Lung microvascular endothelial cell (primary cell): Measurements from ENCODE around the gene DNAJB6. TPM values are rescaled to one million over a fixed set of nuclear protein-coding genes. Genes with fewer than 3 reads are reported as not detected.
A peak's percentile ranks its signal among the peaks of the same experiment; 100 is the strongest.

Experiments used
- DNase-seq, 2 donors: peaks; one replicate each; pipeline versions ENCODE4 v3.0.0 to v3.0.0-alpha.2; 2010; ENCODE audit warnings: low read depth in 2 of 2
- total RNA-seq: library from RNA; depleted of rRNA; stranded (reverse); fragments of >200 nt; gene quantifications from 2 replicates; pipeline ENCODE4 v1.2.1, GENCODE V29; 2014

DNAJB6 gene
- total RNA-seq, 1 donor from 2014 or later, result 100 TPM

GRCh38 chr7:157408258-157409101, 71.7 kb downstream of the DNAJB6 start:
- DNase-seq, result no peak

GRCh38 chr7:157409149-157409752, 72.4 kb downstream of the DNAJB6 start:
- no peak for DNase-seq

DNA sequence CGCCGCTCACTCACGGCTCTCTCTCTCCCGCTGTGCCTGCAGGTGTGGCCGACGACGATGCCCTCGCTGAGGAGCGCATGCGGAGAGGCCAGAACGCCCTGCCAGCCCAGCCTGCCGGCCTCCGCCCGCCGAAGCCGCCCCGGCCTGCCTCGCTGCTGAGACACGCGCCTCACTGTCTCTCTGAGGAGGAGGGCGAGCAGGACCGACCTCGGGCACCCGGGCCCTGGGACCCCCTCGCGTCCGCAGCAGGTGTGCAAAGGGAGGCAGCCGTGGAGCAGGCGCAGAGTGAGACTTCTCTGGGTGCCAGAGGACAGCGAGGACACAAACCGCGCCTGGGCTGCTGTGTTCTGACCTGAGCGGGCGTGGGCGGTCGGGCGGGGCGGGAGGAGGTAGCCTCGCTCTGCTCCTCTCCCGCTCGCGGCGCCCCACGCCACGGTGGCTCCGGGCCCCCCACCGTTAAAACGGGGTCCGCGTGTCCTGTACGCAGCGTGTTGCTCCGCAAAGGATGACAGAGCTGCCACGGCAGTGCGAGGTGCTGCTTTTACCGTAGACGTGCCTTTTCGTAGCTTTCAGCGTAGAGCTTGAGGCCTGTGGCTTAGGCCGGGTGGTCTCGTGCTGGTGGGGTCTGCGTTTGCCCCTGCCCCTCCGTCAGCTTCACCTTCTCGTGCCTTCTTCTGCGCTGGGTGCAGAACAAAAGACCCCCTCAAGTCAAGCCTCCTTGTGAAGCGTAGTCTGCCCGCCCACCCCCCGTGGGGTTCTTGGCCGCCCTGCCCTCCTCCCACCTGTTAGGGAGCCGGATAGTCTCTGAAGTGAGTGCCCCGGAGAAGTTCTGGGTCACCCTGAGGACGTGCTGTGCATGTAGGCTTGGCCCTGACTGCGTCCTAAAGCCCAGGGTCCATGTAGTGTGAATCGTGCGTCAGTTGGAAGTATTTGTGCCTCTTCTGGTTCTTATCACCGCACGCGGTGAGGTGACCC, 73.2 kb downstream of the DNAJB6 start:
- no peak for DNase-seq

DNA sequence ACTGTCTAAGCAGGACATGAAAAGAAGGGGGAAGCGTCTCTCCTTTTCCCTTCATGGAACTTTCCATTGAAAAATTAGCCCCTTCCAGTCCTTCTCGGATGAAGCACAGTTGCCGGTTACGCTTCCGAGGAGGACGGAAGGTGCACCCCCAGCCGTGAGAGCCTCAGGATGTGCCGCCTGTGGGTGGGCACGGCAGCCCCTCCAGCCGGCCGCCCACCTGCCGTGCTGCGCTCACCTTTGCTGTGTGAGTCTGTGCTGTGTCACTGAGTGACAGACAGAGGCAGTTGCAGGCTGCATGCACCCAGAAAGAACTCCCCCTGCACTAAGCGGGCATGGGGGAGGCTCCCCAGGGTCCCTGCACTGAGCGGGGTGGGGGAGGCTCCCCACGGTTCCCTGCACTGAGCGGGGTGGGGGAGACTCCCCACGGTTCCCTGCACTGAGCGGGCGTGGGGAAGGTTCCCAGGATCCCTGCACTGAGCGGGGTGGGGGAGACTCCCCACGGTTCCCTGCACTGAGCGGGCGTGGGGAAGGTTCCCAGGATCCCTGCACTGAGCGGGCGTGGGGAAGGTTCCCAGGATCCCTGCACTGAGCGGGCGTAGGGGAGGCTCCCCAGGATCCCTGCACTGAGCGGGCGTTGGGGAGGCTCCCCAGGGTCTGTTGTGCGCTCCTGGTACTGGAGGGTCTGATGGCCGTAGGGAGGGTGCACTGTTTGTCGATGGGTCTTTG, 74.2 kb downstream of the DNAJB6 start:
- no peak for DNase-seq

DNA sequence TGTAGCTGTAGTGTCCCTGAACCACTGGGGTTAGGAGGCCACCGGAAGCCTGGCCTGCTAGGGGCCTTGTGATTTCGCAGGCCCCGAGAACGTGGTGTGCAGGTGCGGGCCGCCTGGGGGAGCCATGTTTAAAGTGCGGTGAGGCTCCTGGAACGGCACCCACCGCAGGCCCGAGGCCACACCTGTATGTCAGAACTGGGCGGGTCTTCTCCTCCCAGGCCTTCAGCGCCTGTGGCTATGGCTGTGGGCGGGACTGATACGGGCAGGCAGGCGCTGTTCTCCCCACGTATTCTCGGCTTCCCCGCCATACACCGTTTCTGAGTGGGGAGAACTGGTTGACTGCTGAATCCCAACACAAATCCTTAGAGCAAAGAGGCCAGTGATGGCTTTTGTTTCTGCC, 74.8 kb downstream of the DNAJB6 start:
- no peak for DNase-seq

GRCh38 chr7:157412021-157412443, 75.2 kb downstream of the DNAJB6 start:
- peak in 1 of 2 donors; percentile 54 for DNase-seq

- DNase-seq, result no peak
These were observed 75.8 kb downstream of the DNAJB6 start for GRCh38 chr7:157412491-157413180.

DNA sequence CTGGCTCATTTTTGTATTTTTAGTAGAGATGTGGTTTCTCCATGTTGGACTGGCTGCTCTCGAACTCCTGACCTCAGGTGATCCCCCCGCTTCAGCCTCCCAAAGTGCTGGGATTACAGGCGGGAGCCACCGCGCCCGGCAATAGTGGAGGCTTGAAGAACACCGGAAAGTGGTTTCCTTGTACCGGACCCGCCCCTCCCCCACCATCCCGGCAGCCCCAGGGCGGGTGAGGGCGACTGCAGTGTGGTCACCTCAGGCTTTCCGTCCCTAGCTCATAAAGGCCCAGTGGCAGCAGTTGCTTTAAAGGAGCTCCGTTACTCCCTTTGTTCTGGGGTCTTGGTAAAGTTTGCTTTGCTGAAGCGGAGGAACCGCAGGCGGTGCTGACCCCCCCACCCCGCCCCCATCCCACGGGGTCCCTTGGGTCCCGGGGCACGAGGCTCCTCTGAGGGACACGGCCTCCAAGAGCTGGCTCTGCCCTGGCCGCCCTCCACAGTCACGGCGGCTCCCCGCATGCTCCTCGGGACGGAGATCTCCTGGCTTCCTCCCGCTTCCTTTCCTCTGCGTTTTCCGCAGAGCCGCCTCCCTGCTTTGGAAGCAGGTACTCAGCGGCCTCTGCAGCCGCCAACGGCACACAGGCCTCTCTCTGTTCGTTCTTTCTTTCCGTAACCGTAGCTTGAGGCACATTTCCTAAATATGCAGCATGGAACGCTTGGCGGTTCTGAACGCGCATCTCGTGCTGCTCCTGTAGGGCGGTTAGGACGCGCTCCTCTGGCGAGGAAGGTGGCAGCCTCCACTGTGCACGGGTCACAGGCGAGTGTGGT, 77.3 kb downstream of the DNAJB6 start:
- no peak for DNase-seq

DNA sequence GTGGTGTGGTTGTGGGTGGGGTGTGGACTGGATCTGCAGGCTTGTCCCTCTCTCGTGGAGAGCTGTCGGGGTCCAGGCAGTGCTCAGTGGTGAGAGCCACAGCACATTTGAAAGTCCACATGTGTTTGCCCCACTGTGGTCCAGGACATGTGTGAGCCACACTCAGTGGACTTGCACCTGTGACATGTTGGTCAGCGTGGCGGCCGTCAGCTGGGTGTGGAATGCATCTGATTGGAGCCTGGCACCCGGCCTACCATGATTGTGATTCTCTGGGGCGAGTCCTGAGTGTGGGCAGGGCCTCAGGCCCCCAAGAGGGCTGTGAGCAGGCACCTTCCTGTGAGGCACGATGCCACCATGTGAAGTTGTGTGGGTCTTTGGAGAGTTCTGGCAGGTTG, 77.9 kb downstream of the DNAJB6 start:
- DNase-seq, result no peak

DNA sequence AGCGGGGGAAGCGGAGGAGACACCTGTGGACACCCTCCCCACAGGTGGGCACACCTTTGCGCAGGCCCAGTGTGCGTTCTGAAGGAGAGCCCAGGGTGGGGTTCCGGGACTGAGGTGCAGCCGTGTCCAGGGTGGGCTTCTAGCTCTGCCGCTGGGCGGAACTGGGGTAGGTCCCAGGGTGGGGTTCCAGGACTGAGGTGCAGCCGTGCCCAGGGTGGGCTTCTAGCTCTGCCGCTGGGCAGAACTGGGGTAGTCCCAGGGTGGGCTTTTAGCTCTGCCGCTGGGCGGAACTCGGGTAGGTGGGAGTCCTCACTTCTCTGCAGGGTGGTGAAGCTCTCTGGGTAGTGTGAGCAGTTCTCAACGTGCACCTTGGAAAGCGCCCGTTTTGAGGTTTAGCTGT, 78.7 kb downstream of the DNAJB6 start:
- DNase-seq, result no peak

DNA sequence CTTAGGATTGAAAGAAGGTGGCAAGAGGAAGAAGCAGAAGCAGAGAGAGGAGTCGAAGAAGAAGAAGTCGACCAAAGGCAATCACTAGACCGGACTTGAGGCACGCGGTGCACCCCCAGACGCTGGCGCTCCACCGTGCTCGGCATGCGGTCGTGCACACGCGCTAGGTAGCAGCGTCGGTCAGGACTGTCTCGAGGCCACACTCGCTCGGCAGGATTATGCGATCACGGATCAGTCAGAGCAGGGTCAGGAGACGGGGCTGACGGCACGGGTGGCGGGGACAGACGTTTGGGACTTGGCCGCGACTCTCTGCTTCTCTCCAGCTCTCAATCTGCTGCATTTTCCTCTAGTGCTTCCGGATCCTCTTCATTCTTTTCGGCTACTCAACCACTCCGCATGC, 79.2 kb downstream of the DNAJB6 start:
- no peak for DNase-seq

- no peak for DNase-seq
These were observed 81.6 kb downstream of the DNAJB6 start for GRCh38 chr7:157418204-157419034.

GRCh38 chr7:157419035-157419293, 82.2 kb downstream of the DNAJB6 start:
- DNase-seq, result no peak

DNA sequence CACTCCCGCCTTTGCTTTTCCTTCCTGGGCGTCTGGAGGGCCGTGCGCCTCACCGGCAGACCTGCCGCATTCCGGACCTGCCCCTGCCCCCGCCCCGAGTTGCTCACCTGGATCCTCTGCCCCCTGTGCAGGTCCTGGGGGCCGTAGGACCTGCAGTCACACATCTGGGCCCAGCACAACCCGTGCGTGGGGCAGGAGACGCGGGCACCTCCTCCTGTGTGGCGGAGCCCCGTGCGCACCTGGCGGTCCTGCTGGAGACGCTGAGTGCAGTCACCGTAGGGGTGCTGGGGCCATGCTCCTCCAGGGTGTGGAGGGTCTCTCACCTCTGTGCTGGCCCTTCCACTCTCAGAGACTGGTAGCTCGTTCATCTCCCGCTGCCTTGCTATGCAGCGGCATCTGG, 85.5 kb downstream of the DNAJB6 start:
- DNase-seq, result no peak

DNA sequence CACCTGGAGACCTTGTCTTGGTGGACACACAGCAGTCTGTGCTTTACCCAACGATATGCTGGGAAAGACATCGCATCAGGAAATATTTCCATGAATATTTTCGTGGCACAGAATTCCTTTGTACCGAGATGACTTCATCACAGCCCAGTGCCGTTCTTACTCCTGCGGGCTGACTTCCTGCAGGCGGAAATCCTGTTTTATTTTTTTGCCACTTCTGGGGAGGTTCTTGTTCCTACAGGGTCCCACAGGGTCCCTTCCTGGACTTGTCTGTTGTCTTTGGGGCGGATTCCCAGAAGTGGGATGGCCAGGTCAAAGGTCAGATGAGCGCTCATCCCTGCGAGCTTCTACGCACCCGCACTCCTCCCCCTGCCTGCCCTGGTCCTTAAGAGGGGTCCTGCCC, 86.5 kb downstream of the DNAJB6 start:
- peak; percentile 55 to 77 for DNase-seq

DNA sequence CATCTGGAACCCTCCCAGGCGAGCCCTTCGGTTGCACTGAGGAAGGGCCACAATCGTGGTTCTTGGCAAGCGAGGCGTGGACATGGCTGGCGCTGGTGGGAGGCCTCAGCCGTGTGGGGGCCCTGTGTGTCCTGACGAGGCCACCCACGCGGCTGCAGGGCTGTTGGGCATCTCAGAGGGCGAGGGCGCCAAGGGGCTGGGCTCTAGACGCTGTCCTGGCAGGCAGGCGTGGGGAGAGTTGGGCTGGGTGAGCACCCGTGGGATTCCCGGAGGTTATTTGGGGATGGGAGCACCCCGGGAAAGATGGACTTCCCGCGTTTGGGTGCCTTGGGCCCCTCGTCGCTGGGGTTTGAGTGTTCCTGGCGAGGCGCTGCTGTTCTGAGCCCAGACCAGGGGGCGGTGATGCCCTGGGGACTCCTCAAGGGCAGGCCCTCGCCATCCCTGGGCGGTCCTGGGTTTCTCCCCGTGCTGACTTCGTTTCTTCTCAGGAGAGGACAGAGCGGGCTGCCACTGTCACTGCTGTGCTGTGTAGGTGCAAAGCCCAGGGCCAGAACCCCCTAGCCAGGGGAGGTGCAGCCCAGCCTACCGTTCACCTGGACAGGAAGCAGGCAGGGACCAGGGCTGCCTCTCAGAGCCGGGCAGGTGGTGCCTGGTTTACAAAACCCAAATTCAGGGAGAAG, 87.2 kb downstream of the DNAJB6 start:
- no peak for DNase-seq

GRCh38 chr7:157425137-157425731, 88.4 kb downstream of the DNAJB6 start:
- DNase-seq, result no peak

- no peak for DNase-seq
These were observed 89.0 kb downstream of the DNAJB6 start for GRCh38 chr7:157425761-157426160.
